Prostate gland (tissue), 2 donors: ENCODE measurements around the gene ZFAND3. TPM values are rescaled to one million over a fixed set of nuclear protein-coding genes. Genes with fewer than 3 reads are reported as not detected.
"Not testable (repeated sequence)": the region's sequence is repeated elsewhere in the genome, so short reads cannot be mapped to it uniquely, and the experiment has no call there.

Experiments
- DNase-seq: peaks from one replicate; pipeline ENCODE4 v3.0.0-alpha.2; 2019; ENCODE audit warnings: low spot score
- H3K27ac ChIP-seq, 2 donors: fragments of 200-600 bp; sonication (generic); 2 replicates each; pipeline ENCODE4 v1.5.1; 2017 to 2019
- H3K27me3 ChIP-seq: fragments of 200-600 bp; sonication (generic); replicated peaks from 2 replicates; pipeline ENCODE4 v1.5.1; 2019; ENCODE audit not compliant: insufficient read depth
- H3K36me3 ChIP-seq, 2 donors: fragments of 200-600 bp; sonication (generic); 1 replicate in 1 of 2; 2 replicates in 1 of 2; pipeline versions ENCODE4 v1.5.1 to v1.8.1; 2017 to 2019
- H3K4me1 ChIP-seq: fragments of 200-600 bp; sonication (generic); replicated peaks from 2 replicates; pipeline ENCODE4 v1.5.1; 2019
- H3K4me3 ChIP-seq, 2 donors: fragments of 200-600 bp; sonication (generic); 2 replicates each; pipeline ENCODE4 v1.5.1; 2017 to 2019
- H3K9me3 ChIP-seq: fragments of 200-600 bp; sonication (generic); 2 replicates; pipeline ENCODE4 v1.5.1; 2017
- POLR2A ChIP-seq: fragments of 450-650 bp; IDR thresholded peaks from one replicate; pipeline ENCODE4 v1.6.1; 2016; ENCODE audit warnings: antibody characterized with exemption, mild to moderate bottlenecking
- POLR2AphosphoS5 ChIP-seq: sonication (generic); formaldehyde crosslinking; IDR thresholded peaks from one replicate; pipeline ENCODE4 v1.6.1; 2017; ENCODE audit warnings: antibody characterized with exemption
- WGBS: methylation state at CpG from one replicate; pipeline ENCODE4 v1.1.5; 2018; 5-methylcytosine and 5-hydroxymethylcytosine counted together
- intact Hi-C: fragments of 100-400 bp; cut with DNase I; formaldehyde crosslinking; loops from one replicate; pipeline ENCODE4 v1.14.2; 2022
- total RNA-seq, 2 donors: library from RNA; depleted of rRNA; stranded (reverse); fragments of >200 nt; gene quantifications; one replicate each; pipeline ENCODE4 v1.1.0, GENCODE V29; 2016
- TF ChIP-seq, protein P1 (sequence below), 4 experiments: fragments of 200-600 bp in 2 of 4; fragments of 450-650 bp in 2 of 4; sonication (generic) in 2 of 4; IDR thresholded peaks; 1 replicate in 3 of 4; 2 replicates in 1 of 4; pipeline ENCODE4 v1.5.1; 2016 to 2019; ENCODE audit warnings: antibody characterized with exemption in 4 of 4, mild to moderate bottlenecking in 2 of 4, moderate library complexity in 2 of 4

ZFAND3 gene
- total RNA-seq, 2 donors from 2014 or later = 43.5 to 89.1 TPM

DNA sequence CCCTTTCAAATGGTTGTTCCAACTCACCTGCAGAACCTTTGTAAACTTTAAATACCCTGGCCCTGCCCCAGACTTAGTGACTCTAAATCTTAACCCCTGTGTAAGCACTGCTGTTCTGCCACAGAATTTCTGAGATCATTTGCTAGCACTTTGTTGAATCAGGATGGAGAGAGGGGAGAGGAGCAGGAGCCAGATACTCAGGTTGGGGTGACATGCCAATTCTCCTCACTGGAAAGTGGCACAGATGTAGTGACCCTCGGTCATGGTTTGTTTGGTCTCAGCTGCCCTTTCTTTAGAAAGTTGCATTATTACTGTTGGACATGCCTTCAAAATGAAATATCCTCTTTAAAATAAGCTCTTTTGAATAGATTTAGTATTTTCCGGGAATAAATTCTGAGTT, 168.0 kb downstream of the ZFAND3 start:
- H3K27ac ChIP-seq = no peak overlapping the region
- H3K4me3 ChIP-seq = no peak overlapping the region
- H3K9me3 ChIP-seq = no peaks in the 10 kb centered on the region
- TF ChIP-seq, protein P1, sequence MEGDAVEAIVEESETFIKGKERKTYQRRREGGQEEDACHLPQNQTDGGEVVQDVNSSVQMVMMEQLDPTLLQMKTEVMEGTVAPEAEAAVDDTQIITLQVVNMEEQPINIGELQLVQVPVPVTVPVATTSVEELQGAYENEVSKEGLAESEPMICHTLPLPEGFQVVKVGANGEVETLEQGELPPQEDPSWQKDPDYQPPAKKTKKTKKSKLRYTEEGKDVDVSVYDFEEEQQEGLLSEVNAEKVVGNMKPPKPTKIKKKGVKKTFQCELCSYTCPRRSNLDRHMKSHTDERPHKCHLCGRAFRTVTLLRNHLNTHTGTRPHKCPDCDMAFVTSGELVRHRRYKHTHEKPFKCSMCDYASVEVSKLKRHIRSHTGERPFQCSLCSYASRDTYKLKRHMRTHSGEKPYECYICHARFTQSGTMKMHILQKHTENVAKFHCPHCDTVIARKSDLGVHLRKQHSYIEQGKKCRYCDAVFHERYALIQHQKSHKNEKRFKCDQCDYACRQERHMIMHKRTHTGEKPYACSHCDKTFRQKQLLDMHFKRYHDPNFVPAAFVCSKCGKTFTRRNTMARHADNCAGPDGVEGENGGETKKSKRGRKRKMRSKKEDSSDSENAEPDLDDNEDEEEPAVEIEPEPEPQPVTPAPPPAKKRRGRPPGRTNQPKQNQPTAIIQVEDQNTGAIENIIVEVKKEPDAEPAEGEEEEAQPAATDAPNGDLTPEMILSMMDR (IDR thresholded peaks at IDR 0.05) = no peak
- no peak for TF ChIP-seq POLR2AphosphoS5
- no peak for TF ChIP-seq POLR2A
- H3K4me1 ChIP-seq = no peaks in the 10 kb centered on the region
- intact Hi-C loops = no loop called here
- no peaks in the 10 kb centered on the region for H3K36me3 ChIP-seq
- no peak for DNase-seq
- WGBS = 88% methylated on average over 2 of the region's 2 CpGs
- H3K27me3 ChIP-seq = no peaks in the 10 kb centered on the region

- Histone ChIP-seq H3K4me3 (no peak overlapping the region), H3K27me3 (no peaks in the 10 kb centered on the region), H3K36me3 (no peaks in the 10 kb centered on the region), H3K4me1 (no peaks in the 10 kb centered on the region), H3K27ac (no peak overlapping the region), H3K9me3 (no peaks in the 10 kb centered on the region)
- 61% methylated on average over 2 of the region's 2 CpGs for WGBS
- DNase-seq = no peak
- TF ChIP-seq POLR2AphosphoS5 (no peak), POLR2A (no peak)
- TF ChIP-seq, protein P1 (IDR thresholded peaks at IDR 0.05) = no peak
- intact Hi-C loops = no loop called here
Measured at GRCh38 chr6:37988127-37988526, 168.6 kb downstream of the ZFAND3 start.

GRCh38 chr6:37988696-37989095, 169.2 kb downstream of the ZFAND3 start:
- TF ChIP-seq POLR2A (no peak), POLR2AphosphoS5 (no peak)
- TF ChIP-seq, protein P1 (IDR thresholded peaks at IDR 0.05) = no peak
- no peaks in the 10 kb centered on the region for H3K27me3 ChIP-seq
- no peak for DNase-seq
- no peaks in the 10 kb centered on the region for H3K4me1 ChIP-seq
- H3K27ac ChIP-seq = no peak overlapping the region
- H3K4me3 ChIP-seq = no peak overlapping the region
- no peaks in the 10 kb centered on the region for H3K9me3 ChIP-seq
- WGBS = 47% methylated on average over 3 of the region's 3 CpGs
- H3K36me3 ChIP-seq = no peaks in the 10 kb centered on the region
- intact Hi-C loops = no loop called here

- DNase-seq = no peak
- Histone ChIP-seq H3K9me3 (no peaks in the 10 kb centered on the region), H3K27me3 (no peaks in the 10 kb centered on the region), H3K36me3 (no peaks in the 10 kb centered on the region), H3K4me3 (no peak overlapping the region), H3K4me1 (no peaks in the 10 kb centered on the region), H3K27ac (no peak overlapping the region)
- no peak for TF ChIP-seq POLR2A
- TF ChIP-seq, protein P1 (IDR thresholded peaks at IDR 0.05) = no peak
- TF ChIP-seq POLR2AphosphoS5 = no peak
- intact Hi-C loops = no loop called here
- WGBS = 54% methylated on average over 6 of the region's 6 CpGs
Measured at GRCh38 chr6:37990762-37991525, 171.4 kb downstream of the ZFAND3 start.

- H3K4me1 ChIP-seq = no peaks in the 10 kb centered on the region
- no peaks in the 10 kb centered on the region for H3K36me3 ChIP-seq
- no peaks in the 10 kb centered on the region for H3K9me3 ChIP-seq
- DNase-seq = no peak
- TF ChIP-seq, protein P1 (IDR thresholded peaks at IDR 0.05) = no peak
- TF ChIP-seq POLR2AphosphoS5 (no peak), POLR2A (no peak)
- intact Hi-C loops = no loop called here
- no peak overlapping the region for H3K4me3 ChIP-seq
- no peaks in the 10 kb centered on the region for H3K27me3 ChIP-seq
- H3K27ac ChIP-seq = no peak overlapping the region
- WGBS = 82% methylated on average over 2 of the region's 2 CpGs
Measured at GRCh38 chr6:37992749-37993148, 173.2 kb downstream of the ZFAND3 start.

GRCh38 chr6:37993194-37993593, 173.7 kb downstream of the ZFAND3 start:
- H3K27ac ChIP-seq, DNase-seq, intact Hi-C loops, H3K4me1 ChIP-seq, H3K9me3 ChIP-seq, H3K27me3 ChIP-seq, H3K36me3 ChIP-seq, H3K4me3 ChIP-seq: not testable (repeated sequence)
- 97% methylated on average over 7 of the region's 7 CpGs for WGBS
